ENCODE results near the gene OR14J1. TPM values are rescaled to one million over a fixed set of nuclear protein-coding genes. Genes with fewer than 3 reads are reported as not detected.

Gene OR14J1
- total RNA-seq, 1 experiment from 2014 or later = not detected

Other genes starting within 250 kb of the OR14J1 start
- gene OR2B3, start 214.4 kb upstream of the OR14J1 start, total RNA-seq (2021) = not detected in 2 replicates
- not detected in 2 replicates for gene OR2J1, start 202.2 kb upstream of the OR14J1 start, total RNA-seq (2021)
- not detected in 2 replicates for gene OR2J3, start 193.6 kb upstream of the OR14J1 start, total RNA-seq (2021)
- gene OR2J2, start 130.8 kb upstream of the OR14J1 start, total RNA-seq (2021) = not detected in 2 replicates
- gene OR5V1, start 67.2 kb downstream of the OR14J1 start, total RNA-seq (2021) = not detected in 2 replicates
- not detected in 2 replicates for gene OR12D3, start 73.6 kb downstream of the OR14J1 start, total RNA-seq (2021)
- not detected in 2 replicates for gene OR12D2, start 93.9 kb downstream of the OR14J1 start, total RNA-seq (2021)
- not detected in 2 replicates for gene OR12D1, start 113.2 kb downstream of the OR14J1 start, total RNA-seq (2021)
- not detected in 2 replicates for gene OR10C1, start 137.6 kb downstream of the OR14J1 start, total RNA-seq (2021)
- gene OR11A1, start 155.4 kb downstream of the OR14J1 start, total RNA-seq (2021) = not detected in 2 replicates
- gene OR2H1, start 155.5 kb downstream of the OR14J1 start, total RNA-seq (2021) = not detected in 2 replicates
- gene MAS1L, start 186.3 kb downstream of the OR14J1 start, total RNA-seq (2021) = not detected in 2 replicates

All from PC-9 (cell line).